PFSK-1 (cell line): ENCODE measurements around the gene AZIN2. TPM values are rescaled to one million over a fixed set of nuclear protein-coding genes. Genes with fewer than 3 reads are reported as not detected.

Experiments
- FOXP2 ChIP-seq: optimal IDR thresholded peaks from 2 replicates; pipeline ENCODE3; 2011; ENCODE audit warnings: borderline replicate concordance, control low read depth, inconsistent platforms; ENCODE audit not compliant: insufficient read depth; ENCODE audit errors: extremely low read length, extremely low read depth
- POLR2AphosphoS5 ChIP-seq: IDR thresholded peaks from 2 replicates; pipeline ENCODE4 v1.6.1; 2012; ENCODE audit warnings: low read depth, mild to moderate bottlenecking, control low read depth, low read length, moderate library complexity
- REST ChIP-seq, 2 experiments: IDR thresholded peaks; 2 replicates each; pipeline versions ENCODE4 v1.6.1 to v1.8.0; 2011 to 2012; ENCODE audit warnings: low read depth in 2 of 2, low read length in 2 of 2, control low read depth in 1 of 2, inconsistent platforms in 1 of 2, mild to moderate bottlenecking in 1 of 2, moderate library complexity in 1 of 2; ENCODE audit not compliant: insufficient read depth in 1 of 2
- SIN3A ChIP-seq: IDR thresholded peaks from 2 replicates; pipeline ENCODE4 v1.6.1; 2012; ENCODE audit warnings: mild to moderate bottlenecking, low read length, moderate library complexity, borderline replicate concordance; ENCODE audit not compliant: insufficient read depth
- TAF1 ChIP-seq: IDR thresholded peaks from 2 replicates; pipeline ENCODE4 v1.6.1; 2012; ENCODE audit warnings: low read length, control low read depth, borderline replicate concordance; ENCODE audit not compliant: insufficient read depth
- polyA plus RNA-seq: library from polyadenylated mRNA; unstranded; fragments of >200 nt; gene quantifications from one replicate; pipeline ENCODE4 v1.2.1, GENCODE V29; 2012; ENCODE audit warnings: low read depth, missing spikeins; ENCODE audit not compliant: insufficient read length

Gene AZIN2
- polyA plus RNA-seq, result 9.3 TPM

- TF ChIP-seq SIN3A (no peak), POLR2AphosphoS5 (peak; percentile 71)
These were observed at the start of gene AZIN2 for GRCh38 chr1:33080885-33081553. Gene AZIN2 (plus strand): TSS chr1:33081153. CDS start chr1:33082250, 1,097 bp downstream.

- TF ChIP-seq POLR2AphosphoS5 (no peak), FOXP2 (no peak)
These were observed 49.4 kb upstream of the AZIN2 start for GRCh38 chr1:33031506-33031905.

GRCh38 chr1:33032126-33032869 is 48.7 kb upstream of the AZIN2 start:
- TF ChIP-seq SIN3A, result no peak

GRCh38 chr1:33036051-33036525 is 44.9 kb upstream of the AZIN2 start:
- TF ChIP-seq FOXP2, result no peak

GRCh38 chr1:33036526-33037503 is 44.1 kb upstream of the AZIN2 start, which contains the start of gene AK2:
Gene AK2 (minus strand): TSS chr1:33036883. CDS start chr1:33036828, 55 bp downstream.
- TF ChIP-seq FOXP2 (peak; percentile 16), SIN3A (no peak; the same call in 1 of the 2 replicates), POLR2AphosphoS5 (peak; percentile 56; the same call in 1 of the 2 replicates)

GRCh38 chr1:33039840-33040239 is 41.1 kb upstream of the AZIN2 start:
- no peak for TF ChIP-seq POLR2AphosphoS5
- TF ChIP-seq TAF1, result no peak
- no peak for TF ChIP-seq REST (IDR thresholded peaks at IDR 0.05; ENCODE audit: insufficient read depth in 1 of 2, low read depth in 2 of 2, low read length in 2 of 2)
- TF ChIP-seq FOXP2, result no peak
- TF ChIP-seq SIN3A, result no peak

- TF ChIP-seq TAF1, result no peak
- TF ChIP-seq REST (IDR thresholded peaks at IDR 0.05; ENCODE audit: insufficient read depth in 1 of 2, low read depth in 2 of 2, low read length in 2 of 2), result no peak
- no peak for TF ChIP-seq POLR2AphosphoS5
- TF ChIP-seq SIN3A, result no peak
These were observed 39.9 kb upstream of the AZIN2 start for GRCh38 chr1:33041026-33041425.

- TF ChIP-seq SIN3A, result no peak
- no peak for TF ChIP-seq POLR2AphosphoS5
- TF ChIP-seq REST (IDR thresholded peaks at IDR 0.05; ENCODE audit: insufficient read depth in 1 of 2, low read depth in 2 of 2, low read length in 2 of 2), result no peak
- no peak for TF ChIP-seq TAF1
- TF ChIP-seq FOXP2, result no peak
These were observed 38.1 kb upstream of the AZIN2 start for GRCh38 chr1:33042831-33043230.
